Measurements from ENCODE around the gene VPS52.

VPS52 gene

DNA sequence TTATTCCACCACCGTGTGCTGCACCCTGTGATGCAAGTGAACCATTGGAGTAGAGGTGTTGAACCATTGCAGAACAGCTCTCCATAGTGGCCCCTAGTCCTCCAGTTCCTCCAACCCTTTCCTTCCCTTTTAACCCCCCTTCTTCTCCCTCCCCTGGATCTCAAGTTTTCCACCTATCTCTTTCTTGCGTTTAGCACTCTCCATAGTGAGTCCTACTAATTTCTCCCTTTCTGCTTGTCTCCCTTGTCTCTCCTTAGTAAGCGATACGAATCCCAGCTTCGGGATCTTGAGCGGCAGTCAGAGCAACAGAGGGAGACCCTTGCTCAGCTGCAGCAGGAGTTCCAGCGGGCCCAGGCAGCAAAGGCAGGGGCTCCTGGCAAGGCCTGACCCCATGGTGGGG, 18.8 kb upstream of the VPS52 start:
- TF ChIP-seq, protein P1, sequence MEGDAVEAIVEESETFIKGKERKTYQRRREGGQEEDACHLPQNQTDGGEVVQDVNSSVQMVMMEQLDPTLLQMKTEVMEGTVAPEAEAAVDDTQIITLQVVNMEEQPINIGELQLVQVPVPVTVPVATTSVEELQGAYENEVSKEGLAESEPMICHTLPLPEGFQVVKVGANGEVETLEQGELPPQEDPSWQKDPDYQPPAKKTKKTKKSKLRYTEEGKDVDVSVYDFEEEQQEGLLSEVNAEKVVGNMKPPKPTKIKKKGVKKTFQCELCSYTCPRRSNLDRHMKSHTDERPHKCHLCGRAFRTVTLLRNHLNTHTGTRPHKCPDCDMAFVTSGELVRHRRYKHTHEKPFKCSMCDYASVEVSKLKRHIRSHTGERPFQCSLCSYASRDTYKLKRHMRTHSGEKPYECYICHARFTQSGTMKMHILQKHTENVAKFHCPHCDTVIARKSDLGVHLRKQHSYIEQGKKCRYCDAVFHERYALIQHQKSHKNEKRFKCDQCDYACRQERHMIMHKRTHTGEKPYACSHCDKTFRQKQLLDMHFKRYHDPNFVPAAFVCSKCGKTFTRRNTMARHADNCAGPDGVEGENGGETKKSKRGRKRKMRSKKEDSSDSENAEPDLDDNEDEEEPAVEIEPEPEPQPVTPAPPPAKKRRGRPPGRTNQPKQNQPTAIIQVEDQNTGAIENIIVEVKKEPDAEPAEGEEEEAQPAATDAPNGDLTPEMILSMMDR (IDR thresholded peaks at IDR 0.05) = no peak

DNA sequence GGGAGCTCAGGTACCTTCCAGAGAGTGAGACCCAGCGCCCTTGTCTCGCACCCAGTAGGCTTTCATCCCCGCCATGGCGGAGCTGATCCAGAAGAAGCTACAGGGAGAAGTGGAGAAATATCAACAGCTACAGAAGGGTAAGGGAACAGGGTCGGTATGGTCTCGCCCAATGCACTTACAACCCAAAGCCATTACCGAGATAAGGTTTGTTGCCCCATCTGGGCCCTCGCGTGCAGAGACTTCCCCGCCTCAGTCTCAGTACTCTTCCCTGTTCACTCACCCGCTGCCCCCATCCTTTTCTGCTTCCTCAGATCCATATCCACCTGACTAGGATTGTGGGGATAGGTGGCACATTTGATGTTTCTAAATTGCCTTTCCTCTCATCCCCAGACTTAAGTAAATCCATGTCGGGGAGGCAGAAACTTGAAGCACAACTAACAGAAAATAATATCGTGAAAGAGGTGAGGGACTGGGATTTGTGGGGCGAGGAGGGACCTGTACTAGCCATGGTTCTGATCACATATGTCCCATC, 18.2 kb upstream of the VPS52 start:
- TF ChIP-seq, protein P1 (IDR thresholded peaks at IDR 0.05) = no peak

DNA sequence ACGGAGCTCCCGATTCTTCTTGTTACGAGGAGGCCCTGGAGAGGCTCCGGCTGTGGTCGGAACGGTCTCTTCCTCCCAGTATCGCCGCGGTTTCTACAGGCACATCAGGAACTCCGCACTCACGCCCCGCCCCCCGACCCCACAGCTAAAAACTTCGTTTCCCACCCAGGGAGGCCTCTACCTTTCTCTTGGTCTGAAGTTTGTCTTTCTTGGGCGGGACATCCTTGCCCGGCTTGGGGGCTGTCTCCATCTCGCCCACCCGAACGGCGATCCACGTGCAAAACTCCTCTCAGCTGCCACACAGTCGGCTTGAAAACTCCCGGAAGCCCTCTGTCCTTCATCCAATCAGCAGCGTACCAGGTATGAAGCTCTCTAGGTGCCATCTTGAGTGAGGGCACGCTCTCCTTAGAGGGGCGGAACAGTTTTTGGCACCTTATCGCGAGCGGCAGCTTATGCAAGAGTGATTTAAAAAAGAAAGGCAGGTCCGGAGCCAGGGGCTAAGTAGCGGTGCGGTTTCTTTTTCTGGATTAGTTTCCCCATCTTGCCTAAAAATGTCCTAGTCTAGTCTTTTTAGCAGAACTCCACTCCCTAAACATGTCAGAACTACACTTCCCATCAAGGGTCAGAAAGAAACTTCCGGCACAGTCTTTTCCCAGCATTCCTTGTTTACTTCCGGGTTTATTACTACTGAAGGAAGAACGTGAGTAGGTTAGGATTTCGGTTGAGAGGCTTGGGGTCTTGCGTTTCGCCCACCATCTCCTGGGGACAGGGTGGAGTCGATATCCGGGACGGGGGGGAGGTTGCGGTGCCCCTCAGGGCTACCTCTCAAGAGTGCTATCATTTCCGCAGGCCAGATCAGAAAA, 17.5 kb upstream of the VPS52 start, which contains the start of the genes PFDN6 and WDR46:
Gene PFDN6, plus strand, starts transcription at position 681 of the 863 bp plus-strand sequence. CDS start 256 bp downstream, outside the sequence.
Gene WDR46, minus strand, starts transcription at position 319 of the 863 bp plus-strand sequence. Its CDS starts 69 bp downstream, at position 250.
- TF ChIP-seq, protein P1 (IDR thresholded peaks at IDR 0.05) = no peak

DNA sequence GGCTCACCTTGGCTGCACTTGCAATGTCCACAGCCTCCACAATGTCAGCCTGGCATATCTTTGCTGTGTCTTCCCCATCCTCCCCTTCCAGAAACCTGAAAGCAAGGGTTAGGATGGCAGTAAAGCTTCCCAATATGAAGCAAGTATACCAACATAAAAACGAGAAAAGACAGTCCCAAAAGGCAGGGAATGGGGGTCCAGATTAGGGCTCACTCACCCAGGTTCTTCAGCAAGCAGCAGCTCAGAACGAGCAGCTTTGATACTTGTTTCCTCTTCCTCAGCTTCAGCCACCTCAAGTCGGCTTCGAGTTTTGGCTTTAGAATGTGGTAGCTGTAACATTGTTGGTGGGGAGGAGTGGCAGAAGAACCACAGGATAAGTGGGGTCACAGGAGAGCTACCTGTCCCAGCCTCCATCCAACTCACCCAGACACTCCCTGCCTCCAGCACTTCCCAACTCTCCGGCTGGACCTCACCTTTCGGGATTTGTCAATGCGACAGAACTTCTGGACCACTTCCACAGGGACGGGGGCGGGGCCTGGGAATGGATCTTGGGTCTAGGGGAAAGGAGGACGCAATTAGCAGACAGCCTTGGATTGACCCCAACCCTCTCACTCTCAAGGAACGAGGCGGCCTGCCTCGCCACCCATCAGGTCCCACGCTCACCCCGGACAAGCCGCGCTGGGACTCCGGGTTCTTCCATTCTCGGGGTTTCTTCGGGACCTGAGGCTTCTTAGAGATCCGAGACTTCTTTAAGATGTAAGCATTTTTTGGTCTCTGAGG, 16.7 kb upstream of the VPS52 start:
- TF ChIP-seq, protein P1 (IDR thresholded peaks at IDR 0.05) = no peak

DNA sequence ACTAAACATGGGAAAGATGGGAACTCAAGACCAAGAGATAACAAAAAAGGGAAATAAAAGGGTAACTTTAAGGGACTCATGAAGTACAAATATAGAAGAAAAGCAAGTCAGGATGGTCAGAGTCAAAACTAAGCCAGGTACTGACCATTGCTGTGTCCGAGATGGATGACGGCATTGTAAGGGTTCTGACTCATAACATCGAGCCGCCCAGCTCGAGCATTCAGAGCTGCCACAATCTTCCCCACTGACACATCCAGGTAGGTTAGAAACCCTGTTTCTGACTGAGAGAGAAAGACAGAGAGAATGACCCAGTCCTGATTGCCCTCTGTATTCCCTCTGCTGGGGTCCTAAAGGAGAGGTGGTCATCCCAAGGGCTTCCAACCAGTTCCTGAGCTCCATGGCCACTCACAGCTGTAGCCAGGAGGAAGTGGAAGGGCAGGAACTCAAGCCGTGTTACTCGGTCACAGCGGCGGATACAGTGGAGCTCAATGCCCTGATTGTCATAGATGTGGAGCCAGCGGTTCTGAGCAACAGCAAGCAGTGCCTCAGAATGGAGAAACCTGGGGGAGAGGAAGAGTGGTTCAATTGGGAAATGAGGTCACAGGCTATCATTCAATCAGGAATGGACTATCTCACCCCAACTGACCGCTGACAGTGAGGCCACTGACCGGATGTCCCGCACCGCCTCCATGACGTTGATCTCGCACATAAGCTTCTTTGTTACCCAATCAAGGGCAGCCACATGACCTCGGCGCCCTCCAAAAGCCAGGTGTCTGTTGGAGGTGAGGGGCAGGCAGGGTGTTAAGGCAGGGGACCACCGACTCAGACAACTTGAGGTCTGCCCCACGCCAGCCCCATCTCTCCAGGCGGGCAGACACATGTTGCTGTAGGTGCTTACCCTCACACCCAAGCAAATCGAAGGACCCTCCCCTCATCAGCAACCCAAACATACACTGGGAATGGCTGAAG, 15.6 kb upstream of the VPS52 start:
- TF ChIP-seq, protein P1 (IDR thresholded peaks at IDR 0.05) = no peak

DNA sequence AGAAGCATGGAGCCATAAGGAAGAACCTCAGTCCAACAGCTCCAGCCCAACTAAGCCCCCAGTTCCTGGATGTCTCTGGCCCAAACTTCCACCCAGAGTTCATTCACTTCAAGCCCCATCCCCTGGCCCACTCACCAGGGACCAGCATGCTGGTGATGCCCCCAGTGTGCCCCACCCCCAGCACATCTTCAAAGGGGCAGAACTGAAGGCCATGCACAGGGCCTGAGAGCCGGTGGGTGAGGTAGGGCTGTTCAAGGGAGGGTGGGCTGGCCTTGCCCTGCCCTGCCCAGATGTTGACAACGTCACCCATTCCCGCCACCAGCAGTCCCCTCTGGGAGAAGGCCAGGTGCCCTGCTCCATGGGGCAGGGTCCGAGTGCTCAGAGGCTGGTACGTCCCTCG, 8.9 kb upstream of the VPS52 start:
- TF ChIP-seq, protein P1 (IDR thresholded peaks at IDR 0.05) = no peak
